GM20431 (cell line): ENCODE measurements around the gene MYMK.

ENCODE experiments used
- in situ Hi-C: fragments of 300-500 bp; cut with MseI, MboI; formaldehyde crosslinking; loops from one replicate; pipeline ENCODE4 v1.15.0; 2020; ENCODE audit warnings: low sequenced_read_pairs; ENCODE audit not compliant: unreplicated experiment

The MYMK gene

DNA sequence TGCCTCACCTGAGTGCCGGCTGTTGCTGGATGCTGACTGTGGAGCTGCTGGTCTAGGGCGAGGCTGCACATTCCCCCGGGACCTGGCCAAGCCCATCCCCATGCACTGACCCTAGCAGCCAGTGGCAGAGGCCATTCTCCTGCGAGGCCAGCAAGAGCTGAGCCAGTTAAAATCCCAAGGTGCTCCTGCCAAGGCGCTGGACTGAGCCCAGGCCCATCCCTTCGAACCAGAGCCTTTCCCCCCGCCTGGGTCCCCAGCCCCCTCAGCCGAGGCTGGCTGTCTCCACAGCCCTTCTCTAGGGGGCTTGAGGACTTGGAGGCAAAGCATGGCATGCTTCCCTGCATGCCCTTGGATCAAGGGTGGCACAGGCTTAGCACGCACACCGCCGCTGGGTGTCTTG lies 11.3 kb upstream of the MYMK start:
- in situ Hi-C loops: no loop called here

DNA sequence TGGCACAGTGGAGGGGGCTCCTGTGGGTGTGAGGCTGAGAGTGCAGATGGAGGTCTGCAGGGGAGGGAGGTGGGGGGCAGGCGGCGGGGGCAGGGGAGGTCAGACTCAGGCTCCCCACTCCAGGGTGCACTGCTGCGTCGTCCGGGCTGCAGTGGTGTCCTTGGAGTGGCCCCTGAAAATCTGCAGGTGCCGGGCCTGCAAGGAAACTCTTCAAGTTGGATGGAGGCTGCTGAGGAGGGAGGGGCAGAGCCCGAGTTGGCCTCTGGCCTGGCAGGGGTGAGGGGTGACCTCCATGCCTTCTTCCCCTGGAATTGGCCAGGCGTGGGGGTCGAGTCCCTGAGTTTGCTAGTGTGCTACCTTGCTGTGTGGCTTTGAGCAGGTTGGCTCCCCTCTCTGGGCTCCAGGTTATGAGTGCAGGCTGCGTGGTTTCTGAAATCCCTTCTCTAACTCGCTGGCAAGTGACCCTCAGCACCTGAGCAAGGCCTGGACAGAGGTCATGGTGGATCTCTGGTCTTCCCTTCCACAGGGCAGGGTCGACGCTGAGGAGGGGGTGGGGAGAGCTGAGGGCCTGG lies 10.6 kb upstream of the MYMK start:
- in situ Hi-C loops: no loop called here

DNA sequence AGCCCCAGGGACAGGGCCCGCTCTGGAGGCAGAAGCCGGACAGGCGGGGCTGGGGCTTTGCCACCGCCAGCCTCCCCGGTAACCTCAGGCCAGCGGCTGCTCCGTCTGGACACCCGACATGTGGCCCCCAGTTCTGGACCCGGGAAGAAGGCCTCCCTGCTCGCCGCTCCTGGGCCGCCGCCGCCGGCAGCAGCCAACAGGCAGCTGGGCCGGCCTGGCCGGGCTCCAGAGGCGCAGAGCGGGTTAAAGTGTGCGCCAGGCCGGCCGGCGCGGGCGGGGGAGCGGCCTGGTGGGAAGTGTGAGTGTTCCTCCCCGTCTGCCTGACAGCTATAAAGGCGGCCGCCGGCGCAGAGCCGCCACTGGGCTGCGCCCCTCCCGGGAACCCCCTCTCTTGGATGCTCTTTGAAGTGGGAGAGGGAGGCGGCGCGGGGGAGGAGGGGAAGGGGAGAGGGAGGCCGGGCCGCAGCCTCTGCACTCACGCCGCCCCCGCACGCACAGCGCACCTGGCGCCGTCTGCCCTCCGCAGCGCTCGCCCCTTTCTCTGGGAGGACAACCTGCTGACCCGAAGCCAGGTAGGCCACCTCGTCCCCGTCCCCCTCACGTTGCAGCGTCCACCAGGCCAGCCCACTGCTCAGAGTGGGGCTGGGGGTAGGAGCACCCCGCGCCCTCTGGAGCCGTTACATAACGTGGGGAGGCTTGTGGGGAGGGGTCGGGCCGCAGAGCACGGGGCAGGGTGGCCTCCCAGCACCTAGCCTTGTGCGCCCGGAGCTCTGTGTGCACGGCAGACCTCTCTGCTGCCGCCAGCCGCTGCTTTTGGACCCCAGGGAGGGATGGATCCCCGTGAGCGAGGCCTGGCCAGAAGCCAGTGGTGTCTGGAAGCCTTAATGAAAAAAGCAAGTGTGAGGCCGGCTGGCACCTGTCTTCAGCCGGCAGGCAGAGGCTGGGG lies 9.9 kb upstream of the MYMK start, which contains the start of gene ADAMTSL2:
Gene ADAMTSL2 (plus strand): TSS at position 359 of the 946 bp plus-strand sequence. CDS start 2,009 bp downstream, outside the sequence.
- in situ Hi-C loops: no loop called here

DNA sequence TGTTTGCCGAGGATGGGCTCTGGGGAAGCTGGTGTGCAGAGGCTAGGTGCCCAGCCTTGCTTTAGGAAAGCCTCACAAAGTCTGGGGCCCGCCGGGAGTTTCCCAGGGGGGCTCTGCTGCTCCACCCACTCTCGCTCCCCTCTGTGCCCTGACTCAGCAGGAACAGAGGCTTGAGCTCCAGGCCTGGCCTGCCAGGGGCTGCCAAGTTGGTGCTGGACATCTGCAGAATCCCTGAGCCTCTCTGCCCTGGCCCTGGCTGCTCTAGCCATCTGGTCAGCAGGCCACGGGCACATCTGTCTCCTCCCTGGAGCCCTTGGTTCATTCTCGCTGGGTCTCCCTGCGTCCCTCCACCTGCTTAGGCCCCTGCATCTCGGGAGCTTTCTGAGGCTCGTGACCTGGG lies 9.1 kb upstream of the MYMK start:
- in situ Hi-C loops: no loop called here

DNA sequence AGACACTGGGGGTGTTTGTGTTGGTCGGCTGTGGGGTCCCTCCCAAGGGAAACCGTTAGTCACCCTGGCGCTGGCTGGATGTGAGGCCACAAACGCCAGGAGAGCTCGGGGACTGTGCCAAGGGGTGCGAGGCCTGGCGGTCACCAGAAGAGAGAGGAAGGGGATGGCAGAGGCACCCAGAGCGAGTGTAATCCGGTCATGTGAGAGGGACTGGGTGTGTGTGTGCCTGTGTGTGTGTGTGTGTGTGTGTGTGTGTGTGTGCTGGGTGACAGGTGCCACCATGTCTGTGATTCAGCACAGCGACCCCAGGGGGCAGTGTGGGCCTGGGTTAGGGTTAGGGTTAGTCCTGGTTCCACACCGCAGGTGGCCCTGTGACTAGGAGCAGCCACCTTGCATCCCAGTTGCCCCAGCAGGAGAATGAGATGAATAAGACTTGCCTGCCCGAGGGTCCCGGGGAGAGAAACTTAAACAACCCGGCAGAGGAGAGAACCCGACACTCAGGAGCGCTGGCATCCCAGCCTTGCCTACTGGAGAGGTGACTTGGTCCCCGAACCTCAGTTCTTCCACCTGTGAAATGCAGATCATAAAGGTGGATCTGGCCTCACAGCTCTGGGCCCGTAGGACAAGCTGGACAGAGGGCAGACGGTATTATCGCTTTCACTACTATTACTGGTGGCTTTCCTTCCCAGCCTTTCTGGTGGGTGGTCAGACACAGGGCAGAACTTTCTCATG lies 8.3 kb upstream of the MYMK start:
- in situ Hi-C loops: no loop called here

DNA sequence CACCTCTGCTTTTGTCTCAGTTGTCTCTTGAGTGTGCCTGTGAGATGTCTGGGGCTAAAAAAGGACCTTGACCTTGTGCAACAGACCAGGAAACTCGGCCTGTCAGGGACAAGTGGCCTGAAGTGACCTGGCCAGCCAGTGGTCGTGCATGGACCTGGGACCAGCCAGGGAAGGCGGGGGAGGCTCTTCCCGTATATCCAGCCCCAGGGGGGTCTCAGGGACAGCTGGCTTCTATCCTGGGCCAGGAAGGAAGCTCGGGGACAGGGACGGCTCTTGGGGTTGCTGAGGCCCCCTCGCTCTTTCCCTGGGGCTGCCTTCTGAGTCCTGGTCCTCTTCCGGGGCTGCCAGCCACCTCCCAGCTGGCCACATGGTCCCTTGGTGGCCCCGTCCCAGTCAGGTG lies 6.5 kb upstream of the MYMK start:
- in situ Hi-C loops: no loop called here

DNA sequence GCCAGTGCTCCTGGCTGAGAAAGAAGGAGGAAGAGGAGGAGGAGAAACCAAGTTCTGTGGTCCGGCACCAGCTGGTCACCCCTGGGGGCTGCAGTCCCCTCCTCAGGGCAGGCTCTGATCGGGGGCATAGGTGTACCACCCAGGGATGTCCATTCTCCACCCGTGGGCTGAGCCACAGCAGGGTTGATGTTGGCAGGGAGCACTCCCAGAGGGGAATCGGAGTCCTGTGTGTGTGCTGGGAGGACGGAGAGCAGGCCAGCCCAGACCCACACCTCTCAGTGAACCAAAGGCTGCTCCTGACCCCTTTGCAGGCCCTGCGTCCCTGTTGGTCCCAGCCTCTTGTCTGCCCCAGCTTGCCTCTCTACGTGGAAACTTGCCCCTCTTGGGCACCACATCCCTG lies 5.1 kb upstream of the MYMK start:
- in situ Hi-C loops: no loop called here

DNA sequence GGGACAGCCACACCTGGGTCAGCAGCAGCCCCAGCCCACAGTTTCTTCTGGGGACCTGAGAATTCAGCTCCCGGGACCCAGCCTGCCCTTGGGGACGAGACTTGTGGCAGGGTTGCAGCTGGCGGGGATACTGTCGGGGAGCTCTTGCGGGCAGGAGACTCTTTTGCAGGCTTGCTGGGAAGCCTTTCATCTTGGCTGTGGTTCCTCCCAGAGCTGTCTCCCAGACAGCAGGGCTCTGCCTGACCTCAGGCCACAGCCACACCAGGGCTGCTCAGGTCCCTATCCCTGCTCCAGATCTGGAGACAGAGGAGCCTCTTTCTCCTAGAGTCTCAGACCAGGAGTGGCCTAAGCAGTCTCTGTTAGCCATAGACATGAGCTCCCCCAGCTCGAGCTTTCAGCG lies 4.7 kb upstream of the MYMK start:
- in situ Hi-C loops: no loop called here

DNA sequence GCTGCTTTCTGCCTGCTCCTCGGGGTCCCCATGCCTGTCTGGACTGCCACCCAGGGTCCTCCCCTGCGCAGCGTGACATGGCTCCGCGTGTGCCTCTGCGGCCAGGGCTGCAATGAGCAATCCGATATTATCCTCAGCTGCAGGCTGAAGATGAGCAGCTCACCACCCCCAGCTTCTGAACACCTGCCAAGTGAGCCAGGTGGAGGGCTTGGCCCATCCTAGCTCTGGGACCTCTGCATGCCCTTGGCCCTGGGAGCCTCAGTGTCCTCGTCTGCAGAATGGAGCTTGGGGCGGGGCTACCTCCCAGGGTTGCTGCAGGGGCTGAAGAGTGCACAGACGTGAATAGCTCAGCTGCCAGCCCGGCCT lies 4.1 kb upstream of the MYMK start:
- in situ Hi-C loops: no loop called here

DNA sequence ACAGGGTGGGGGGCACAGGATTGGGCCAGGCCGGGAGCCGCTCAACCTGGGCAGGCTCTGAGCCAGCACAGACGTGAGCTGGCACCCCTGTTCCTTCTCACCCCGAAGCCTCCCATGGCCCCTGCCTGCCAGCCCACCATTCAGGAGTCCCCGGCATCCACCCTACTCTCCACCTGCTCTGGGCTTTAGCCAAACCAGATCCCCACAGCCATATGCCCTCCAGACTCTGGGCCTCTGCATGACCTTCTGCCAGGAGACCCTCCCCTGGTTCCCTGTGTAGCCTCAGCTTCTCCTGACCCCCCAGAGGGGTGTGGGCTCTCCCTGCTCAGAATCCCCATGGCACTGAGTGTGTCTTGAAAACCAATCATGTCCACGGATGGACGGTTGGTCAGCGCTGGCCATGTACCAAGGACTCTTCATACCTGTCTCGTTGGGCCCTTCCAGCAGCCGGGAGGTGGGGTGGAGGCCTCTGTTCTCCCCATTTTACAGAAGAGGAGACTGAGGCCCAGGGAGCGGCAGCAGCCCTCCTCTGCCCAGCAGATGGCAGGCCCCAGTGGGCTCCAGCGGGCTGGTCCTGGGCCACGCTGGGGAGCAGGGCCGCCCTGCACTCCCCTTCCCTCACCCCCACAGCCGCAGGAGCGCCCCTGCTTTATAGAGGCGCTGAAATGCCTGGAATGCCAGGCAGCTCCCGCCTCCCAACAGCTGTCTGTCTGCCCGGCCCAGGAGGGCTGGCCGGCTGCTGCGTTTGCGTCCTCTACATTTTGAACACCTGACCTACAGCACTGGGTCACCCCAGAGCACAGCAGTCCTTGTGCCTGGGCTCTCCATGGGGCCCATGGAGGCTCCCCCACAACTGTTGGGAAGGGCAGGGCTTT lies 3.5 kb upstream of the MYMK start:
- in situ Hi-C loops: no loop called here

DNA sequence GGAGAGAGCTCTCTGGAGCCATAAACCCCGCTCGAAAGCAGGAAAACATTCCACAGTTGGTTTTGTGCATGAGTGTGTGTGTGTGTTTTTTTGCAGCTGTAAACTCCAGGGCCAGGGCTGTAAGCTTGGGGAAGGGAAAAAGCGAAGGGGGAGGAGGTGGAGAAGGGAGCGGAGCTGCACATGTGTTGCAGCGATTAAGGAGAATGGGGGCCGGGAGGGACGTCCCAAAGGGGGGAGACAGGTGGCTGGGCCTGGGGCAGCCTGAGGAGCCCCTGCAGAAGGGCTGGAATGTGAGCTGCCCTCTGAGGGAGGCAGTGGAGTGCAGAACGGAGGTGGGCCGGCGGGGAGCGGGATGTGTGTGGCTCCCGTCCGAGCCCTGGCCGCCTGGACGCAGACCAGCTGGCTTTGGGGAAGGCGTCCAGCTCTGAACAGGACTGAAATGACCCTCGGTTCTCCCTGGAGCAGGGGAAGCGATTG lies 2.7 kb upstream of the MYMK start:
- in situ Hi-C loops: no loop called here

DNA sequence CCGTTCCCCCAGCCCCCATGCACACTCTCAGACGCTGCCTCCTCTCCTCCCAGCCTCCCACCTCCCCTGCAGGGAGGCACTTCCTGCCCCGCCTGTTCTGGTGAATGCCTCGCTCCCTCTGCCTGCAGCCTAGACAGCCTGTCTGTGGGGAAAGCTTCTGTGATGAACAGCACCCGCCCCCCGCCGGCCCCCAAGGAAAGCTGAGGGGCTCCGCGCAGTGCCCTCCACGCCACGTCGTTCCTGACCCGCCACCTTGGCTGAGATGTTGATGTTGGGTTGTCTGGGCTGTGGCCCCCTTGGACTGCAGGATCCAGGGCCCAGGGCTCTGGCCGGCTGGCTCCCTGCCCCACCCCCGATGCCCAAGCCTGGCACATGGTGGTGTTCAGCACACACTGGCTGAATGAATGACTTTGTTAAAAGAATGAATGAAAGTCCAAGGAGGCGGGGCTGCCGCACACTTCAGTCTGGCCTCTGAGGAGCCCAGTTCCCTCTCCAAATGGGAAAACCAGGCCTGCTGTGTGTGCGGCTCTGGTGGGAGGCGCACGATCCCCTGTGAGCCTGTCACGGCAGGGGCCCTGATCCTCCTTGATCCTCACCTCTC lies 2.1 kb upstream of the MYMK start:
- in situ Hi-C loops: no loop called here

DNA sequence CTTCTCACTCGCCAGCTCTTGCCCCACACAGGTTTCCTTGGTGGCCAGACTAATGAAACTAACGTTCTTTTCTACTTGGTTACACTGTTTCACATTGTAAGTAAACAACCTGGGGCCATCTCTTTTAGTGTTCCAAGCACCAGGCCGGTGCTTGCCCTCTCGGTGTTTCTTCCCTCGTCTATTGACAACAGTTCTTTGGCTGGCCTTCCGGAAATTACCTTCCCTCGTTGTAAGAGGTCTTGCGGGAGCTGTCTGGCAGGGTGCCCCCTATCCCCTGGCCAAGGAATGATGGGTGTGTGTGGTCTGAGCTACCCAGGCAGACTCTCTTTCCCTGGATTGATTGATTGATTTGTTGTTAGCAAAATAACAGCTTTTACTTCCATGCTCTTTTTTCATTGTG lies 918 bp upstream of the MYMK start:
- in situ Hi-C loops: no loop called here

DNA sequence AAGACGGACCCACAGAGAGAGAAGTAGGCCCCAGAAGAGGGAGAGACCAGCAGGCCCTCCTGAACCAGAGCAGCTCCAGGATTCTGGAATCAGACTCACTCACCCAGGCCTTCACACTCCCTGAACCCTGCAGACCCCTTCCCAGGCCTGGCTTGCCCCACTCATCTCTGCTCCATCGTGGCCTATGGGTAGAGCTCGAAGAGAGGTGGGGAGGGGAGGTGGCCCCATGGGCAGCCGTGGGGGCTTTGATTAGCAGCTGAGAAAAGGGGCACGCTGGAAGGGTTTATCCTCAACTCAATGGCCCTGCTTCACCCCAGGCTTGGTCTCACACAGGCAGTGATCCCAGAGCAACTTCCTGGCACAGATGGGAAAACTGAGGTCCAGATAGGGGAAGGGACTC lies 613 bp downstream of the MYMK start:
- in situ Hi-C loops: no loop called here

DNA sequence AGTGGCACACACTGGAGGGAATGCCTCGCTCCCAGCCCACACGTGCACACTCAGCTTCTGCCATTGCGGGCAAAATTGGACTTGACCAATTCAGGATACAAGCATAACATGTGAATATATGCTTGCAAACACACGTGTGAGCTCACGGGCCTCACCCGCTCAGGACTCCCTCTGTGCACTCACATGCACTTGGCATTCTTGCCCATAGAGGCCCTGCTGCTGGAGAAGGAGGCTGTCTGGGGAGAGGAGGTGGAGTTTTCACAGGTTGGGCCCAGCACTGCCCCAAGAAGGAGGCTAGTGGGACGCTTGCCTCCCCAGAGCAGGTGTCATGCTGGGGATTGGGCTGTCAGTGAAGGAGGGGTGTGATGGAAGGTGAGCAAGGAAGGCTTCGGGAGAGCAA lies 1.7 kb downstream of the MYMK start:
- in situ Hi-C loops: no loop called here

DNA sequence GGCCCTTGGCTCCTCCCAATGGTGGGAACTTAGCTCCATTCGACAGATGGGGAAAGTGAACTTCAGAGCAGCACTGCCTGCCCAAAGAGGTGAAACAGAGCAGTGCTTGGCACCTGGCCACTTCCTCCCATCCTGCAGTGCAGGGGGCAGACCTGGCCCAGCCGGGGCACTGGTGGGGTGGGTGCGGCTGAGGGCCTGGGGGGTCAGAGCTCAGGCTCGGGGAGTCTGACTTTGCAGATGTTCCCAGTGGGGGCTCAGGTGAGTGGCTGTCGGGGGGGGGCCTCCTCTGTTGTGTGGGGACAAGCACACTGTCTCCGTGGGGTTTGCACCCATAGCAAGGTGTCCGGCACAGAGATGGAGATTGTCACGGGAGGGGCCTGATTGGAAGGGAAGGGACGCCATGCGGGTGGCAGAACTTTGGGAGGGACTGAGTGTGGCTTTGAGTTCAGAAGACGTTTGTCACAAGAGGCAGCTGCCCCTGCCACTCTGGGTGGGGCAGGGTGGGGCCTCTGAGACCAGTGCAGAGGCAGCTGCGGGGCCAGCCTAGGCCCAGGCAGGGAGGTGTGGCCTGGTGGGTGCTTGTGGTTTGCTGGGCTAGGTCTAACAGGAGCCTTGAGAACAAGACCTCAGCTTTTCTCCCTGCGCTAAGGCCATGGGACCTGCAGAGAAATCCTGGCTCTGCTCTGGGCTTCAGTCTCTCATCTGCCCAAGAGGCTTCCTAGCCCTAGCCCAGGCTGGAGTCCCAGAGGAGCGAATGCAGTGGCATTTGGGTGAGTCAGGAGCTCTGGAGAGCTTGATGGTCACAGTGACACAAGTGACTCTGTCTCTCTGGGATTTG lies 2.5 kb downstream of the MYMK start:
- in situ Hi-C loops: no loop called here

DNA sequence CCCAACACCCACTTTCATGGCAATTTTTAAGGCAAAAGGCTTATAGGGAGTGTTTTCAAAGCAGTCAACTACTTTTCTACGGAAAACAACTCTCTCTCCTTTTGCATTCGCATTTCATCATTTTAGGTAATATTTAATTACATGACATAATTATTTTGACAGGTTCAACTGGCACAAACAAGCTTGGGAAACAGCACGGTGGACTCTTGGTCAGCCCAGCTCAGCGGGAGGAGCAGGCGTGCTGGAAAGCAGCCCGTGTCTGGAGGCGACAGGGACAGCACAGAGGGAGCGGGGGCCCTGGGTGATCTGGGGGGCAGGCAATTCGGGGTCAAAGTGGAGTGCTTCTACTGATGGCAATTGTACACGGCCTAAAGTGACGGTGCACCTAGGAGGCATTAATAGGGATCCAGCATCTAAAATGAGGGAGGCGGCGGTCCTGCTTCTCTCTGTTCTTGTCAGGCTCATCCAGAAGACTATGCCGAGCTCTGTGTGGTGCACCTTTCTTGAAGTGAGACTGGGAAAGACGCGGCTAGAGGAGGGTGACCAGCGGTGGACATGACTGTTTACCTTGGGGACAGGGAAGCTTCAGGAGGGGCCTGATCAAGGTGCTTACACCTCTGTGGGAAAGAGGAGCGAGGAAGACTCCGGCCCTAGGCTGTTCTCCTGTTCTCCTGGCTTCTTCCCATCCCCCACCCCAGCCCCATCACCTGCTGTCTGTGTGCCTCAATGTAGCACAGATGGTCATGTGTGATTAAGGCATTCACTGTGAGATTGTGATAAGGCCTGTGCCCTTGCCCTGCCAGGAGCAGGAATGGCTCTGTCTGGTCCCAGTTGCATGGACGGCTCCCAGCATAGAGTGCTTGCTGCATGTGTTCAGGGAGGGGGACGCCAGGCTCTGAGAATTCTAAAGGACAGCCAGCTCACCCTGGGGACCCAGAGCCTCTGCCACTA lies 3.4 kb downstream of the MYMK start:
- in situ Hi-C loops: no loop called here
